ENCODE results near the gene UVRAG. TPM values are rescaled to one million over a fixed set of nuclear protein-coding genes. Genes with fewer than 3 reads are reported as not detected.

Gene UVRAG
- total RNA-seq, 1 experiment from 2014 or later, result 31.3 TPM

- CTCF ChIA-PET, result interaction anchor here (1.0 kb wide), 1 partner anchor 16 kb away, joined by 3 read pairs; no protein-coding TSS in a partner anchor
- Mint-ChIP-seq H3K4me3 (ENCODE audit: unreplicated experiment) (no peak overlapping the region), H3K27me3 (ENCODE audit: insufficient read depth, unreplicated experiment) (no peaks in the 10 kb centered on the region), H3K4me1 (ENCODE audit: low read depth, unreplicated experiment) (peaks cover 22% of the 10 kb centered on the region), H3K27ac (ENCODE audit: unreplicated experiment) (no peak overlapping the region), H3K9me3 (ENCODE audit: unreplicated experiment) (peaks cover 22% of the 10 kb centered on the region), H3K36me3 (ENCODE audit: insufficient read depth, unreplicated experiment) (no peaks in the 10 kb centered on the region)
- H3K27me3 ChIP-seq (replicated peaks; ENCODE audit: control insufficient read depth, insufficient read depth, low read length), result no peaks in the 10 kb centered on the region
- intact Hi-C loops (cut with micrococcal nuclease; ENCODE audit: unreplicated experiment), result no loop called here
- H3K4me3 ChIP-seq (ENCODE audit: low read depth, low read length), result no peak overlapping the region
- POLR2A ChIA-PET, result no interaction called here
- TF ChIP-seq, protein P1, sequence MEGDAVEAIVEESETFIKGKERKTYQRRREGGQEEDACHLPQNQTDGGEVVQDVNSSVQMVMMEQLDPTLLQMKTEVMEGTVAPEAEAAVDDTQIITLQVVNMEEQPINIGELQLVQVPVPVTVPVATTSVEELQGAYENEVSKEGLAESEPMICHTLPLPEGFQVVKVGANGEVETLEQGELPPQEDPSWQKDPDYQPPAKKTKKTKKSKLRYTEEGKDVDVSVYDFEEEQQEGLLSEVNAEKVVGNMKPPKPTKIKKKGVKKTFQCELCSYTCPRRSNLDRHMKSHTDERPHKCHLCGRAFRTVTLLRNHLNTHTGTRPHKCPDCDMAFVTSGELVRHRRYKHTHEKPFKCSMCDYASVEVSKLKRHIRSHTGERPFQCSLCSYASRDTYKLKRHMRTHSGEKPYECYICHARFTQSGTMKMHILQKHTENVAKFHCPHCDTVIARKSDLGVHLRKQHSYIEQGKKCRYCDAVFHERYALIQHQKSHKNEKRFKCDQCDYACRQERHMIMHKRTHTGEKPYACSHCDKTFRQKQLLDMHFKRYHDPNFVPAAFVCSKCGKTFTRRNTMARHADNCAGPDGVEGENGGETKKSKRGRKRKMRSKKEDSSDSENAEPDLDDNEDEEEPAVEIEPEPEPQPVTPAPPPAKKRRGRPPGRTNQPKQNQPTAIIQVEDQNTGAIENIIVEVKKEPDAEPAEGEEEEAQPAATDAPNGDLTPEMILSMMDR (IDR thresholded peaks at IDR 0.05; ENCODE audit: insufficient read depth in 1 of 2, low read depth in 1 of 2, low read length in 1 of 2, severe bottlenecking in 1 of 2, unreplicated experiment in 1 of 2), result no peak
- no peak for DNase-seq
- peaks cover 7% of the 10 kb centered on the region for H3K4me1 ChIP-seq
- H3K36me3 ChIP-seq (ENCODE audit: control insufficient read depth, insufficient read depth, low read length), result 0 out of 2 replicates have a peak, but pooled peaks cover 2% of the 10 kb centered on the region
- no TSS peak for BruUV-seq (replicated peaks)
- no peaks in the 10 kb centered on the region for H3K9me3 ChIP-seq
Observed at GRCh38 chr11:76025068-76025467, 210.1 kb downstream of the UVRAG start.

GRCh38 chr11:76025817-76026216, 210.8 kb downstream of the UVRAG start:
- Mint-ChIP-seq H3K4me3 (ENCODE audit: unreplicated experiment) (no peak overlapping the region), H3K36me3 (ENCODE audit: insufficient read depth, unreplicated experiment) (no peaks in the 10 kb centered on the region), H3K4me1 (ENCODE audit: low read depth, unreplicated experiment) (peaks cover 29% of the 10 kb centered on the region), H3K9me3 (ENCODE audit: unreplicated experiment) (peaks cover 22% of the 10 kb centered on the region), H3K27me3 (ENCODE audit: insufficient read depth, unreplicated experiment) (no peaks in the 10 kb centered on the region), H3K27ac (ENCODE audit: unreplicated experiment) (no peak overlapping the region)
- DNase-seq, result no peak
- ChIA-PET POLR2A (no interaction called here), CTCF (interaction anchor here (1.0 kb wide), 1 partner anchor 15 kb away, joined by 3 read pairs; no protein-coding TSS in a partner anchor)
- H3K9me3 ChIP-seq, result no peaks in the 10 kb centered on the region
- H3K36me3 ChIP-seq (ENCODE audit: control insufficient read depth, insufficient read depth, low read length), result 0 out of 2 replicates have a peak, but pooled peaks cover 2% of the 10 kb centered on the region
- no TSS peak for BruUV-seq (replicated peaks)
- peaks cover 15% of the 10 kb centered on the region for H3K4me1 ChIP-seq
- no peaks in the 10 kb centered on the region for H3K27me3 ChIP-seq (replicated peaks; ENCODE audit: control insufficient read depth, insufficient read depth, low read length)
- intact Hi-C loops (cut with micrococcal nuclease; ENCODE audit: unreplicated experiment), result no loop called here
- TF ChIP-seq, protein P1 (IDR thresholded peaks at IDR 0.05; ENCODE audit: insufficient read depth in 1 of 2, low read depth in 1 of 2, low read length in 1 of 2, severe bottlenecking in 1 of 2, unreplicated experiment in 1 of 2), result no peak
- H3K4me3 ChIP-seq (ENCODE audit: low read depth, low read length), result no peak overlapping the region

DNA sequence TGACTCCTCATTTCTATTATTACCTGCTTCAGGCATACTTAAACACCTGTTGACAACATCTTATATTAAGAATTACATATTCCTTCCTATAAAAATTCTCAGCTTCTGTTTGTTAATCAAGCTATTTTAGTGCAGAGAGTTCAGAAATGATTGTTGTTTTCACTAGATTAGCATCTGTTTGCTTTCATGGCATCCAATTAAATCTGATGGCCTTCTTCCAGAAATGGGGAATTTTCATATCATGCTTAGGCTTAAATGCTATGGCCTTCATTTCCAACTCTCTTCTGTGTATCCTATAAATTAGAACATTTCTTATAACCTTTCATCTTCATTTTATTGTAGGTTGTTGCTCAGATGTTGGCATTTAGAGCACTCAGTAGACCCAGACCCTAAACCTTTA, 211.3 kb downstream of the UVRAG start:
- Histone ChIP-seq H3K27me3 (replicated peaks; ENCODE audit: control insufficient read depth, insufficient read depth, low read length) (no peaks in the 10 kb centered on the region), H3K4me1 (peaks cover 19% of the 10 kb centered on the region), H3K9me3 (no peaks in the 10 kb centered on the region), H3K4me3 (ENCODE audit: low read depth, low read length) (no peak overlapping the region), H3K36me3 (ENCODE audit: control insufficient read depth, insufficient read depth, low read length) (0 out of 2 replicates have a peak, but pooled peaks cover 2% of the 10 kb centered on the region)
- BruUV-seq (replicated peaks), result no TSS peak
- H3K36me3 Mint-ChIP-seq (ENCODE audit: insufficient read depth, unreplicated experiment), result no peaks in the 10 kb centered on the region
- ChIA-PET POLR2A (no interaction called here), CTCF (no interaction called here)
- H3K27ac Mint-ChIP-seq (ENCODE audit: unreplicated experiment), result no peak overlapping the region
- peaks cover 22% of the 10 kb centered on the region for H3K9me3 Mint-ChIP-seq (ENCODE audit: unreplicated experiment)
- H3K4me3 Mint-ChIP-seq (ENCODE audit: unreplicated experiment), result no peak overlapping the region
- no peak for DNase-seq
- intact Hi-C loops (cut with micrococcal nuclease; ENCODE audit: unreplicated experiment), result no loop called here
- TF ChIP-seq, protein P1 (IDR thresholded peaks at IDR 0.05; ENCODE audit: insufficient read depth in 1 of 2, low read depth in 1 of 2, low read length in 1 of 2, severe bottlenecking in 1 of 2, unreplicated experiment in 1 of 2), result no peak
- H3K4me1 Mint-ChIP-seq (ENCODE audit: low read depth, unreplicated experiment), result peaks cover 31% of the 10 kb centered on the region
- H3K27me3 Mint-ChIP-seq (ENCODE audit: insufficient read depth, unreplicated experiment), result no peaks in the 10 kb centered on the region

All from Caco-2 (cell line).